DMS79 treated with DMSO at 0.1 percent for 48 hours (cell line): Measurements from ENCODE around the gene RHOT2.

Experiments
- DNase-seq: peaks from one replicate; lab custom pipeline; 2025; lab: John Stamatoyannopoulos, UW

The RHOT2 gene

DNA sequence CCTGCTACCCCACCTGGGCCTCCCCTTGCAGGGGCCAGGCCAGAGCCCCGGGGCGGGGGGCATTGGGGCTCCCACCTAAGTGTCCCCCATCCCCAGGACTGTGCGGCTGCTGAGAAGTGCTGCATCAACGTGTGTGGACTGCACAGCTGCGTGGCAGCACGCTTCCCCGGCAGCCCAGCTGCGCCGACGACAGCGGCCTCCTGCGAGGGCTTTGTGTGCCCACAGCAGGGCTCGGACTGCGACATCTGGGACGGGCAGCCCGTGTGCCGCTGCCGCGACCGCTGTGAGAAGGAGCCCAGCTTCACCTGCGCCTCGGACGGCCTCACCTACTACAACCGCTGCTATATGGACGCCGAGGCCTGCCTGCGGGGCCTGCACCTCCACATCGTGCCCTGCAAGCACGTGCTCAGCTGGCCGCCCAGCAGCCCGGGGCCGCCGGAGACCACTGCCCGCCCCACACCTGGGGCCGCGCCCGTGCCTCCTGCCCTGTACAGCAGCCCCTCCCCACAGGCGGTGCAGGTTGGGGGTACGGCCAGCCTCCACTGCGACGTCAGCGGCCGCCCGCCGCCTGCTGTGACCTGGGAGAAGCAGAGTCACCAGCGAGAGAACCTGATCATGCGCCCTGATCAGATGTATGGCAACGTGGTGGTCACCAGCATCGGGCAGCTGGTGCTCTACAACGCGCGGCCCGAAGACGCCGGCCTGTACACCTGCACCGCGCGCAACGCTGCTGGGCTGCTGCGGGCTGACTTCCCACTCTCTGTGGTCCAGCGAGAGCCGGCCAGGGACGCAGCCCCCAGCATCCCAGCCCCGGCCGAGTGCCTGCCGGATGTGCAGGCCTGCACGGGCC lies 35.2 kb upstream of the RHOT2 start:
- DNase-seq, result no peak

DNA sequence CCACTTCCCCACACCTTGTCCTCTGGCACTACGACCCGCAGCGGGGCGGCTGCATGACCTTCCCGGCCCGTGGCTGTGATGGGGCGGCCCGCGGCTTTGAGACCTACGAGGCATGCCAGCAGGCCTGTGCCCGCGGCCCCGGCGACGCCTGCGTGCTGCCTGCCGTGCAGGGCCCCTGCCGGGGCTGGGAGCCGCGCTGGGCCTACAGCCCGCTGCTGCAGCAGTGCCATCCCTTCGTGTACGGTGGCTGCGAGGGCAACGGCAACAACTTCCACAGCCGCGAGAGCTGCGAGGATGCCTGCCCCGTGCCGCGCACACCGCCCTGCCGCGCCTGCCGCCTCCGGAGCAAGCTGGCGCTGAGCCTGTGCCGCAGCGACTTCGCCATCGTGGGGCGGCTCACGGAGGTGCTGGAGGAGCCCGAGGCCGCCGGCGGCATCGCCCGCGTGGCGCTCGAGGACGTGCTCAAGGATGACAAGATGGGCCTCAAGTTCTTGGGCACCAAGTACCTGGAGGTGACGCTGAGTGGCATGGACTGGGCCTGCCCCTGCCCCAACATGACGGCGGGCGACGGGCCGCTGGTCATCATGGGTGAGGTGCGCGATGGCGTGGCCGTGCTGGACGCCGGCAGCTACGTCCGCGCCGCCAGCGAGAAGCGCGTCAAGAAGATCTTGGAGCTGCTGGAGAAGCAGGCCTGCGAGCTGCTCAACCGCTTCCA lies 34.4 kb upstream of the RHOT2 start:
- DNase-seq, result no peak

DNA sequence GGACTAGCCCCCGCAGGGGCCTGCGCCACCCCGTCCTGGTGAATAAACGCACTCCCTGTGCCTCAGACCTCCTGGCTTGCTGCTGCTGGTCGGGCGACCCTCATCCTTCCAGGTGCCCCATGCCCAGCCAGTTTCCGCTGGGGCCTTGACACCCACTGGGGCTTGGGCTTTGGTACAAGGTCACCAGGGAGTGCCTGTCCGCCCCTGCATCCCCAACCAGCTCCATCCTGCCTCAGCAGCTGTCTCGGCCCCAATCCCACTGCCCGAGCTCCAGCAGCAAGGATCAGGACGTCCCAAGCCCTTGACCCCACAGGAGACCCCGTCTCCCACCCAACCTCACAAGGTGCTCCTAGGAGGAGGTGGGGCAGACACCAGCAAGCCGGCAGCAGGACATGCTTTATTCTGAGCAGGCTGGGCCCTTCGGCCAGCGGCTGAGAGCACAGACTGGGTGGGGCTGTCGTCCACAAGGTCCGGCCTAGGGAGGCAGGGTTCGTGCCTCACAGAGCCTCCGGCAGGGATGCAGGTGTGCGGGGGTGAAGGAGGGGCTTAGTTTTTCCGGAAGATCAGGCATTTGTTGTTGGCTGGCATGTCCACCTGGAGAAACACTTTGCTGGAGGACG lies 33.8 kb upstream of the RHOT2 start:
- no peak for DNase-seq

DNA sequence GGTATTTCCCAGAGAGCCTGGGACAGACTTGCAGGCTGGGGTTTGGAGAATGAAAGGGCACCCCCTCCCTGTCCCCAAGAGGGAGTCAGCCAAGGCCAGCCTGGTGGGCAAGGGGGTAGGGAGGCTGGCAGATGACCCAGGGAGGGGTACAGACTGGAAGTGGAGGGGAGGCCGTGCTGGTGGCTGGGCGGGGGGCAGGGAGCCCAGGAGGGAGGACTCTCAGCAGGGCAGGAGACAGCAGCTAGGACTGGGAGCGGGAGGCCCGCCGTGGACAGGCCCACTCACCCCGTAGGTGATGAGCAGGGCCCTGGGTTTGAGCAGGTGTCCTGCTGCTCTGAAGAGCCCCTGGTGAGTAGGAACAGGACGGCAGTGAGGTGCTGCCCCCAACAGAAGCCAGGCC lies 32.9 kb upstream of the RHOT2 start:
- DNase-seq, result no peak

DNA sequence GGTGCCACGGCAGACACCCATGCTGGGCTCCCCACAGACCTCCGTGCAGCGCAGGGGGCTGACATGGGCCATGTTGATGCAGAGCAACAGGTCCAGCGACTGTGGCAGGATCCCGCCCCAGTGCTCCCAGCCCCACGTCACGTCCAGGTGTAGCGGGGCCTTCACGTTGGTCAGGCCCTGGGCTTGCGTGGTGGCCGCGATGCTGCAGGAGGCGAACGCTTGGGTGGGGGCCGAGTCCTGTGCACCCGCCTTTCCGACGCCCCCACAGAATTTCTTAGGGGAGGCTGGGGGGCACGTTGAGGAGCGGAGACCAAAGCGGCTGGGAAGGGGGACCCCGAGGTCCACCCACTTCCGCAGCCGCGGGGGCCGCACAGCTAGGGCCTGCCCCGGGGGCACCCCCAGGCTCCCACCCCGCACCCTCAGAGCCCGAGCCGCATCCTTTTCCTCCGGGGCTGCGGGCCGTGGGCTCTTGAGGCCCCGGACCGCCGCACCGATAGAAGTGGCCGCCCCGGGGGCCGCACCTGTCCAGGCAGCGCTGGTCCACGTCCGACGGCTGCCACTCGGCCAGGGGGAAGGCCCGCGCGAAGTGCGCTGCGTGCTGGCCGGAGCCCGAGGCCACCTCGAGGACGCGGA lies 32.2 kb upstream of the RHOT2 start:
- DNase-seq, result no peak

DNA sequence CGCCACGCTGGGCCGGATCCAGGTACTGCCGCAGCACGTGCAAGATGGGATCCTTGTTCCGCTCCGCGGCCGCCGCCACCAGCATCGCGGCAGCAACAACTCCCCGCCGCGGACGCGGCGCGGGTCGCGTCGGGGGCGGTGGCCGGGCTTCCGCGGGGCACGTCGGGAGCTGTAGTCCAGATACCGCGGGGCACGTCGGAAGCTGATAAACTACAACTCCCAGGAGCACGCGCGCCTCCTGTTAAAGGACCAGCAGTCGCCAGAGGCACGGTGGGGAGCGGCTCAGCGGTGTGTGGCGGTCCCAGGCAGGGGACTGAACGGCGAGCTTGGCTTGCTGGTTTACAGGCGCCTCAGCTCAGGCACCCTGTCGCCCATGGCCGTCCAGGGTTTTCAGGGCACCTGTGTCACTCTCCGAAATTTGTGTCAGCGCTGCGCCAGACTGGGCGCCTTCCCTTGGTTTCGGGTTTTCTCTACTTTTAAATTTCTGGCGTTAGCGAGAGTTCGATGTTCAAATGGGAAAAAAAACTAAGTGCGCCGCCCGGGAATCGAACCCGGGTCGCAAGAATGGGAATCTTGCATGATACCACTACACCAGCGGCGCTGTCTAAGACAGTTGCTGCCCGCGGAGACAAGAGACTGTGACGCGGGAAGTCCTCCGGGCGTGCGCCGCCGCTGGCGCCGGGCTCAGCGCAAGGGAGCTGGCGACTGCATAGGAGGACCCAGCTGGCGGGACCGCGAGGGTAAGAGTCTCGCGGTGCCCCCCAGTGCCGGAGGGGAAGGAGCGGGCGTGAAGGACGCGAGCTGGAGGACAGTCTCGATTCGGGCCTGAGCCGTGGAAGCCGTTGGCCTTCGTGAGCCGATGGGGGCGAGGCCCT lies 31.5 kb upstream of the RHOT2 start, which contains the start of gene METTL26:
Gene METTL26, minus strand, starts transcription at position 100 of the 875 bp plus-strand sequence. Its CDS starts 15 bp downstream, at position 85.
- DNase-seq, result peak; percentile 84

DNA sequence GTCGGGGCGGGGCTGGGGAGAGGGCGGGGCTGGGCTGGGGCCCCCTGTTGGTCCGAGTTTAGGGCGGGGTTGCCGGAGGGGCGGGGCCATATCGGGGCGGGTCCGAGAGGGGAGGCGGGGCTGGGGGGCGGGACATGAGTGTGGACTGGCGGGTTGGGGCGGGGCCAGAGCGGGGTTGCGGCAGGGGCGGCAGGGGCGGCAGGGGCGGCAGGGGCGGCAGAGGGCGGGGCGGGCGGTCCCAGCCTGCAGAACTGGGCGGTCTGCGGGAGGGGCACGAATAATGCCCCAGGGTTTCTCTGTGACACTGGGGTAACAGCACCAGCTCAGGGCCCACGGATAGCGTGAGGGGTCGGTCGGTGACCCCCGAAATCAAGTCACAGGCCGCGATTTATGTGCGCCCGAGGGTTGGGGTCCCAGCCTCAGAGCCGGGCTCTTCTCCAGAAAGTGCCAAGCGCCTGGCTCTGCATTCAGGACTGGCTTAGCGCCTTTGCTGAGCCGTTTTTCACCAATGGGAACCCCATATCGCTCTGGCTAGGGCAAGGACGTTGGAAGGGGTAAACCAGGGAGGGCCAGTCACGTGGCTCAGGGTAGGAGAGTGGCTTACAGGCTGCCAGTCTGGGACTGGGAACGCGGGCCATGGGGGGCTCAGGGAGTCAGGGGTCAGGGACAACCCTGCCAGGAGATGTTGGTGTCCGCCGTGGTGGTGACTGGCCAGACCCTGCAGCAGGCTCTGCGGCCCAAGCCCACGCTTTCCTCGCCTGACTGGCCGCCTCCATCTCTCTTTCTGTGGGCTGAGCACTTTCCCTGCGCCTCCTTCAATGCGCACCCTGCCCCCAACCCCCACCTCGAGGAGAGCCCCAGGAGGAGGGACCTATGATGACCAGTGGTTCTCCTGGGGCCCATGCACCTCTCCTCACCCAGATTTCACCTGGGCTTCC lies 30.6 kb upstream of the RHOT2 start:
- DNase-seq, result peak; percentile 53

DNA sequence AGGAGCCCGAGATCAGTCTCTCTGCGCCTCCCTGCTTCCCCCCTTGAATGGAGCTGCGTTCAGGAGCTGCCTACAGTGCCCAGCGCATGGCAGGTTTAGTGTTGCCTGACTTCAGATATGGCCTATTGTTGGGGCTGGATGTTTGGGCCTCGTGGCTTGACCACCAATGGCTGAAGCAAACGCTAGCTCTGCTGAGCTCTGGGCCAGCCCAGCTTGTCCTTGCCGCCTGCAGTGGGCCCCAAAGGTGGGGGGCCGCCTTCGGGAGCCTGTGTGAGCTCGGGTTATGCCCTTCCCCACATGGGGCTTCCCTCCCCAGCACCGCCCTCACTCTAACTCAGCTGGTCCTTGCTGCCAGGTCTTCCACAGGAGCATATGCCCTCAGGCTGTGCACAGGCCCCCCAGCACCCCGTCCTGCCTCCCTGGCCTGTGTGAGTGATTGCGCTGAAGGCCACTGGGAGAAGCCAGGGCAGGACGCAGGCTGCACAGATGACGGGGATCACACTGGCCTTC lies 29.8 kb upstream of the RHOT2 start:
- DNase-seq, result no peak

DNA sequence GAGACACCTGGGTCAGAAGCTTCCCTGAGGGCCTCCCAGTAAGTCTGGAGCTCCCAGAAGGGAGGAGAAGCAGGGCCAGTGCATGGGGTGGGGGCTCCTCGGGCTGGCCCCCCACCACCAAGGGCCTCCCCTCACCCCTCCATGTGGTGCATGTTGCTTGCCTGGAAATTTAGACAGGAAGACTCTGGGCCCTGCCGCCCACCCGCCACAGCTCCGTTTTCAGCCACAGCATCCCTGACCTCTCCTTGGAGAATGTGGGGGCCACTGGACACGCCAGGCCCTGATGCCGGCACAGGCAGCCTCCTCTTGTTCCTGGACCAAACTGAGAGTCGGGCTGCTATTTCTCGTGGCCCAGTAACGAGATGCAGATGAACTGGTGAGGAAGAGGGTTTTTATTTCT lies 29.1 kb upstream of the RHOT2 start:
- DNase-seq, result no peak

DNA sequence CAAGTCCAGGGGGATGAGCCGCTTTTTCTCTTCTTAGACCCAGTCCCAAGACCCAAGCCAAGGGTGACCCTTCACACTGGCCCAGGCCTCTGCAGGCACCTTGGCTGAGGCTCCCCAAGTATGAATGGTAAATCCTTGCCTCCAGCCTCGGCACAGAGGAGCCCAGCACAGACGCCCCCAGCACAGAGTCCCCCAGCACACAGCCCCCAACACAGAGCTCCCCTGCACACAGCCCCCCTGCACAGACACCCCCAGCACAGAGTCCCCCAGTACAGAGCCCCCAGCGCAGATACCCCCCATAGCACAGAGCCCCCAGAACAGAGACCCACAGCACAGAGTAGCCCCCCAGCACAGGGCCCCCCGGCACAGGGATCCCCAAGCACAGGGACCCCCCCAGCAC lies 27.3 kb upstream of the RHOT2 start:
- DNase-seq, result no peak

DNA sequence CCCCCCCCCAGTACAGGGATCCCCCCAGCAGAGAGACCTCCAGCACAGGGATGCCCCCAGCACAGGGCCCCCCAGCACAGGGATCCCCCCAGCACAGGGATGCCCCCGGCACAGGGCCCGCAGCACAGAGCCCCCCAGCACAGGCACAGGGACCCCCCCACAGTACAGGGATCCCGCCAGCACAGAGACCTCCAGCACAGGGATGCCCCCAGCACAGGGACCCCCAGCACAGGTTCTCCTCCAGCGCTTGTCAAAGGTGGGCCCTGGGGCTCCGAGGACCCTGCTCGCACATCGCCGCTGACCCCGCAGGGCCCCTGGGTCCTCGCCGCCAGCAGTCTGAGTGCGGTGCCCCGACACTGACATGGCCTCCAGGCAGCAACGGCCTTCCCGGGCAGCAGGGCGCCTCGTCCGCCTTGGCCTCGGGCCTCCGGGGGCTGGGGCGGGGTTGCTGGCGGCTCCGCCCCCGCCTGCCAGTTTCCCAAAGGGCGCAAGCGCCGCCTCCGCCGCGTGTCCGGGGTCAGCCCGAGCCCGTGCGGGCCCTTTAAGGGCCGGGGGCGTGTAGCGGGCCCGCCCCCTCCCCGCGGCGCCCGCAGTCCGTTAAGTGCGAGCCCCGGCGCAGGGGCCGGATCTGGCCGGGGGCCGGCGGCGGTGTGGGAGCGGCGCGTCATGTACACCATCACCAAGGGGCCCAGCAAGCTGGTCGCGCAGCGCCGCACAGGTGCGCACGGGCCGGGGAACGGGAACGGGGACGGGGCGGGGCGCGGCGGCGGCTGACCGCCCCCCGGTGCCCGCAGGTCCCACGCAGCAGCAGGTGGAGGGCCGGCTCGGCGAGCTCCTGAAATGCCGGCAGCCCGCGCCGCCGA lies 26.4 kb upstream of the RHOT2 start, which contains the start of gene MCRIP2:
Gene MCRIP2, plus strand, starts transcription at position 503 of the 863 bp plus-strand sequence. Its CDS starts 164 bp downstream, at position 667.
- peak; percentile 55 for DNase-seq

DNA sequence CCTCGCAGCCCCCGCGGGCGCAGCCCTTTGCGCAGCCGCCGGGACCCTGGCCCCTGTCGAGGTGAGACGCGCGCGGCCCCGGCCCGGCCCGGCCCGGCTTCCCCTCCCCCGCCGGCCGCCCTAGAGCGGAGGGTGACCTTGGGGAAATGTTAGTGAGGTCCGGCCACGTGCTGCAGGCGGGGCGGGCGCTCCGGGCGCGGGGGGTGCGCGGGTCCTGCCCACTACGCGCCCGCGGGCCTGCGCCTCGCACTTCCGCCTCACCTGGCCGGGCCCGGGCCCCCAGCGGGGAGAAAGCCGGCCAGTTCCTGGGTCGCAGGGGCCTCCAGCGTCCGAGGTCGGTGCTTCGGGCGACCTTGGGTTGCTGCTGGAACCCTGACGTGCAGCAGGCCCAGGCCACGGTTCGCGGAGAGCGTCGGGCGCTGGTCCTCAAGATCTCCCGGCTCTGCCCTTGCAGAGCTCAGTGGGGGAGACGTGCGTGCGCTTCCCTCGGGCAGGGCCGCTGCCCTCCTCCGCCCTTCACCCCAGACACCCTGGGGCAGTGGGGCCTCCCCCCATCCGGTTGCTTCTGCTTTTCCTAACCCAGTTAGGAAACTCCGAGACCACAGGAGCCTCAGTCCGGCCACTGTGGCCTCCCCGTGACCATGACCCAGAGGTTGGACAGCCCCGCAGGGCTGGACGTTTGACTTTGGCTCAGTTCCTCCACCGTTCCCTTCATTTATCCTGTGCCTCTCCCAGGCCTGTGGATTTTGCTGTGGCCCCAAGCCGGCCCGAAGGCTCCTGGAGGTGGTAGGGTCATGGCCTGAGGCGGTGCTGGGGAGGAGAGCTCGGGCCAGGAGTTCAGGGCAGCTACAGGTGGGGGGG lies 25.5 kb upstream of the RHOT2 start:
- no peak for DNase-seq

DNA sequence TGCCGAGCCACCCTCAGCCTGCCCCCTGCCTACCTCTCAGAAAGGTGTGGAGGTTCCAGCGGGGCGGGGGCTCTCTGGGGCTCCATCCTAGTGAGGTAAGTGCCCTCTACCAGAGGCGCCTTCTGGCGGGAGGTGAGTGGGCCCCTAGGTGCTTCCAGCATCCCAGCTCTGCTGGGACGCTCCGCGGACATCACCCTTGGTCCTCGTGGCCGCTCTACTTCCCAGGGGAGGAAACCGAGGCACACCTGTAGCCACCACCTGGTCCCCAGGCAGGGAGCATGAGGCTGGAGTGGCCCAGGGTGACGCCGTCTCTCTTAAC lies 24.9 kb upstream of the RHOT2 start:
- no peak for DNase-seq

DNA sequence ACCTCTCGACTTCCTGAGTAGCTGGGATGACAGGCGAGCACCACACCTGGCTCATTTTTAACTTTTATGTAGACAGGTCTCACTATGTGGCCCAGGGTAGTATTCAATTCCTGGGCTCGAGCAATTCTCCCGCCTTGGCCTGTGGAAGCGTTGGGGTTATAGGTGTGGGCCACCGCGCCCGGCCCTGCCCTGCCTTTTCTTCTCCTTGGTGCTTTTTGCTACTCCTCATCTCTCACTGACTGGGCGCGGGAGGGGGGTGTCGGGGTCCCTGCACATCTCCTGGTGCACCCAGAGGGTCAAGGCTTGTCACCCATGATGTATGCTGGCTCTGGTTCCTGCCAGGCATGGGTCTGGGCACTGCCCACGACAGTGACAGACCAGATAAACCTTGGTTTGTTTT lies 23.4 kb upstream of the RHOT2 start:
- no peak for DNase-seq

DNA sequence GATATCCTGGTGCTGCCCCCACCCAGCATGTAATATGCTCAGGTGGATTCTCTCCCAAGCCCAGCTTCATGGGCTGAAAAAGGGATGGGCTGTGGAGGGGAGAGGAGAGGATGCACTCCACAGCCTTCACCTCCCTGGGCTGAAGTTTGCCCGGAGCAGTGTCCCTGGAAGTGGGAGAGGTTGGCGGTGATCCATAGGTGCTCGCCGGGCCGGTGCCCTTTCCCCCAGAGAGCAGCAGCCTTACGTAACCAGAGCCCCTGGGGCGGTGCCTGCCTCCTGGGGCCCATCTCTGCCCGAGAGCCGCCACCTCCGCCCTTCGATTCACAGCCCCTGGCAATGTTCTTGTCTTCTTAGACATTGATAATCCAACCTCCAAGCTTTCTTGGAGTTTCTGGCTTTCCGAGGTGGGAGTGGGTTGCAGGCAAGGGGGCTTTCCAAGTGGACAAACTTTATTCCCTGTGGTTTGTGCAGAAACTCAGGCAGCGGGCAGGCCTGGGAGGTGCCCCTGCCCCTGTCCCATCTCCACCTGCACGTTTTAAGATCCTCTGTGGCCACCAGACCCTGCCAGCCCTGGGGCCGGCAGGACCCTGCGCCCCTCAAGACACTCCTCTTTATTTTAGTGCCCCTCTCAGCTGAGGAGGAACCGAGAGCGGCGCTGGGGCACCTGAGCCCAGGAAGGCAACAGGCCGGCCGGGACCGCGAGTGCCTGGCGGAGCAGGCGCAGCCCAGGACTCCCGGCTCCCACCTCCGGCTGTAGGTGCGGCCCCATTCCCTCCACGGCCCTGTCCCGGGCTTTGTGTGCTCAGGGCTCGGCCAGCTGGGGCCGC lies 21.9 kb upstream of the RHOT2 start:
- no peak for DNase-seq

DNA sequence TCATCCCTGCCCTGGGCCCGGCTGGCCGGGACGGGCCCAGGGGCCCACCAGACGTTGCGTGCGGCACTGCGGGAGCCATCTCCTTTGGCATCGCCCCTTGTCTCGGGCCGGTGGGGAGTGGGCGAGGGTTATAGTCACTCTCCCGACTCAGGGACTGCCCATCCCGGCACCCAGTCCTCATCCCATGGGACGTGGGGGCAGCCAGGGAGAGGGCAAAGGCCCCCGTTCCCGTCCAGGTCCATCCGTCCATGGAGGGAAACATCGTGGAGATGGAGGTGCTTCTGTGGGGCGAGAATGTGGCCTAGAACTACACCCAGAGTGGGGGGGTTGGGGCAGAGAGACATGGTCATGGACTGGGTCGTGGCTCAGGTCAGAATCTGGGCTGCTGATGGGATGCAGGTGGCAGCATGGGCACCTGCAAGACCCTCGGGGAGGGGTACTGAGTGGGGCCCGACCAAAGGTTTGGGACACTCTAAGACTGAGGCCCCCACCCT lies 21.2 kb upstream of the RHOT2 start:
- no peak for DNase-seq
